T-helper 17 cell (primary cell): ENCODE measurements around the gene FAM114A1. TPM values are rescaled to one million over a fixed set of nuclear protein-coding genes. Genes with fewer than 3 reads are reported as not detected.
"Not testable (repeated sequence)": the region's sequence is repeated elsewhere in the genome, so short reads cannot be mapped to it uniquely, and the experiment has no call there.

ENCODE experiments used
- ATAC-seq: fragments of 150-1000 bp; cut with Tn5 transposase; 2 replicates; pipeline ENCODE4 v1.10.0; 2021; ENCODE audit warnings: mild to moderate bottlenecking, moderate library complexity
- DNase-seq, 3 donors: peaks; one replicate each; pipeline versions ENCODE4 v3.0.0 to v3.0.0-alpha.2; 2020 to 2021
- H3K9me3 ChIP-seq: one replicate; pipeline ENCODE4 v1.7.0; 2013; ENCODE audit warnings: low read length, mild to moderate bottlenecking; ENCODE audit not compliant: control insufficient read depth, poor library complexity, severe bottlenecking
- H3K27ac Mint-ChIP-seq: one replicate; pipeline ENCODE4 v1.8.0; 2022; ENCODE audit warnings: mild to moderate bottlenecking, moderate library complexity, mixed read lengths
- H3K27me3 Mint-ChIP-seq: one replicate; pipeline ENCODE4 v1.8.0; 2022; ENCODE audit warnings: mixed read lengths
- H3K36me3 Mint-ChIP-seq: one replicate; pipeline ENCODE4 v1.8.0; 2022; ENCODE audit warnings: low read depth, mixed read lengths
- H3K4me1 Mint-ChIP-seq: one replicate; pipeline ENCODE4 v1.8.0; 2022; ENCODE audit warnings: mild to moderate bottlenecking, mixed read lengths
- H3K4me3 Mint-ChIP-seq: one replicate; pipeline ENCODE4 v1.8.0; 2022; ENCODE audit warnings: mild to moderate bottlenecking, moderate library complexity, mixed read lengths
- total RNA-seq, 4 donors: library from RNA in 2 of 4; stranded (reverse) in 2 of 4; gene quantifications; one replicate each; pipeline ENCODE4 v1.2.3 and lab custom pipeline; 2022 to 2026

The FAM114A1 gene
- total RNA-seq, 2 donors from 2014 or later: 0.50 TPM; not detected in 1

DNA sequence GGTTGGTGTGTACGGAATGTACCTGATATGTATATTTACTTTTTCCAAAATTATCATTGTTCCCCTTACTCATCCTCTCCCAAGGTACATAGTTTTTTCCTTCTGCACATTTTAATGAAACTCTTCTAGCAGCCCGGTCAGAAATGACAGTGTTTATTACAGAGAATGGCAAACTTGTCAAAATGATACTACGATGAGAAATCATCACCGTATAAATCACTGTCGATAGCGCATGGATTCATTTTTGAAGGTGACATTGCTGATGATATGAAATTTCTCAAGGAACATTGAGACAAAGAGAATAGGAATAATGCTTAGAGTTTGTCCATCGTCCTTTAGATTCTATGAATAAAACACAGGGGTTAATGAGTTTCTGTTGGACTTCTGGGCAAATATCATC lies 30.6 kb downstream of the FAM114A1 start:
- no peak overlapping the region for H3K4me3 Mint-ChIP-seq
- H3K36me3 Mint-ChIP-seq: no peaks in the 10 kb centered on the region
- no peak overlapping the region for H3K27ac Mint-ChIP-seq
- H3K27me3 Mint-ChIP-seq: peaks cover 36% of the 10 kb centered on the region
- H3K9me3 ChIP-seq: no peaks in the 10 kb centered on the region
- DNase-seq (no peak), ATAC-seq (no peak)
- no peaks in the 10 kb centered on the region for H3K4me1 Mint-ChIP-seq

DNA sequence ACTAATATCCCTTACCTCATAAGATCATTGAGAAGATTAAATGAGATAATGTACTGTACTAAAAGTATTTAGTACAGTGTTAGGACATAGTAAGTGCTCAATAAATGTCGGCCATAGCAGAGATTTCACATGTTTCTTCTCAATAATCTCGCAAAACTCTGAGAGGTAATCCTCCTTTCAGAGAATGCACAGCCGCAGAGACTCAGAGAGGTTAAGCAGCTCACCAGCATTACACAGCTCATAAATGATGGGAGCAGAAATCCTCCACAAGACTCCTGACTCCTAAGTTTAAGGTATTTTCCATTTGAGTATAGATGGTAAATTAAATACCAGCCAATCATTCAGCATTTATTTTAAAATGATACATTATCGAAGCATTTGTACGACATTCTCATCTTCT lies 34.6 kb downstream of the FAM114A1 start:
- ATAC-seq (no peak), DNase-seq (no peak)
- Mint-ChIP-seq H3K27ac (no peak overlapping the region), H3K36me3 (no peaks in the 10 kb centered on the region), H3K4me1 (peaks cover 2% of the 10 kb centered on the region), H3K27me3 (peaks cover 11% of the 10 kb centered on the region), H3K4me3 (no peak overlapping the region)
- no peaks in the 10 kb centered on the region for H3K9me3 ChIP-seq

DNA sequence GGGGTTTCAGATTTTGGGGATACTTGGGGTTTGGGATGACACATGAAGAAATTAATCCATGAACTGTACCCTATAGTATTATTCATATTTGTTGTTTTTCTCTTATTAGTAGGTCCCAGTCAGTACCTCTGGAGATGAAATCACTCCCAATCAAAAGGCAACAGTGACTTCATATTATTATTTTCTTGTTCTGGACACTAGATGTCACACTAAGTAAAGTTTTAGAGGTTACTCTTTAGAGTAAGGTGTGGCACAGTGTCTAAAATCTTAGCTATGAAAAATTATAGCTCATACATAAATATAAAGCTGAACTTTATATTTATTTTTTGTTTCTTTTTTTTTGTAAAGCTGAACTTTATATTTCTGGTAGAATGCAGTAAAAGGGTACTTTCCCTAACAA lies 35.1 kb downstream of the FAM114A1 start:
- Mint-ChIP-seq H3K4me1 (peaks cover 2% of the 10 kb centered on the region), H3K27ac (no peak overlapping the region), H3K4me3 (no peak overlapping the region), H3K36me3 (no peaks in the 10 kb centered on the region), H3K27me3 (peaks cover 11% of the 10 kb centered on the region)
- ATAC-seq: peak; percentile 76
- no peaks in the 10 kb centered on the region for H3K9me3 ChIP-seq
- no peak for DNase-seq

DNA sequence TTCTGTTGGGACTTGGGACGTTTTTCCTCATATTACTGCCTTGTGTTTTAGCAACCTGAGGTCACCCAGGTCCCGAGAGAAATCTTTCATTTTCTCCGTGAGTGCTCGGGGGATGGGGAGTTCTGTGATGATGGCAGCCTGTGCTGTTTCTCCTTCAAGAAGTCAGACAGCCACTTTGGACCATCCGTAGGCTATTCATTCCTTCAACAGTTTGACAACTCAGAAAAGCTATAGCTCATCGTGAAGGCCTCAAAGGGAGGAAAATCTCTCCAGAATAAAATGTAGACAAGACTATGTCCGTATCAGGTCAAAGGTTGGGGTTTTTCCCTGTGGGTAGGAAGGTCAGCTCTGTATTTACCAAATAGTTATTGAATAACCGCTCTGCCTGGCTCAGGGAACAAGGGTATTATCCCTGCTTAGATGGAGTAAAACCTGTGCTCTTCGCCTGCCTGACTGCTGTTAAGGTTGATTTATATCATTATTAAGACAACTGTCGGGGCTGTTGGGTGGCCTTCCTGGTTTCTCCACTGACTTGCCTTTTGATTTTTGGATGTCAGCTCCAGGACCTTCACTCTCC lies 36.6 kb downstream of the FAM114A1 start:
- peak overlapping the region; percentile 9 for H3K27ac Mint-ChIP-seq
- no peak for ATAC-seq
- no peak for DNase-seq

DNA sequence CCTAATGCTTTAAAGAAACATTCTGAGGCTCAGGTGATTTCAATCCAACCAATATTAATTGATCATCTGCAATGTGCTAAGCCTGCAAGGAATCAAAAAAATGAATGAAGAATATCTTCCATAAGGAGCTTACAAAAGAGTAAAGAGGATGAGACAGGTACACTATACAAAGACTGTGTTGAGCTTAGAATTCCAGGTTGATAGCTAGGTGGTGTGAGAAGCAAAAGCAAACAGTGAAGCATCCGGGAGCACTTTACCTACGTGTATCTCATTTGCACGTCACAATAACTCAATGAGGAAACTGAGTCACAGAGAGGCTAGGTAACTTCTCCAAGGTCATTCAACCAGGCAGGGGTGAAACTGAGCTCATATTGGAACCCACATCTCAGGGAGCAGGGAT lies 37.1 kb downstream of the FAM114A1 start:
- ATAC-seq (no peak), DNase-seq (no peak)

More for the DNA sequence above, 36.6 kb downstream of the FAM114A1 start:
- Mint-ChIP-seq H3K4me1 (peaks cover 2% of the 10 kb centered on the region), H3K27me3 (peaks cover 6% of the 10 kb centered on the region), H3K36me3 (no peaks in the 10 kb centered on the region), H3K4me3 (no peak overlapping the region)
- no peaks in the 10 kb centered on the region for H3K9me3 ChIP-seq

DNA sequence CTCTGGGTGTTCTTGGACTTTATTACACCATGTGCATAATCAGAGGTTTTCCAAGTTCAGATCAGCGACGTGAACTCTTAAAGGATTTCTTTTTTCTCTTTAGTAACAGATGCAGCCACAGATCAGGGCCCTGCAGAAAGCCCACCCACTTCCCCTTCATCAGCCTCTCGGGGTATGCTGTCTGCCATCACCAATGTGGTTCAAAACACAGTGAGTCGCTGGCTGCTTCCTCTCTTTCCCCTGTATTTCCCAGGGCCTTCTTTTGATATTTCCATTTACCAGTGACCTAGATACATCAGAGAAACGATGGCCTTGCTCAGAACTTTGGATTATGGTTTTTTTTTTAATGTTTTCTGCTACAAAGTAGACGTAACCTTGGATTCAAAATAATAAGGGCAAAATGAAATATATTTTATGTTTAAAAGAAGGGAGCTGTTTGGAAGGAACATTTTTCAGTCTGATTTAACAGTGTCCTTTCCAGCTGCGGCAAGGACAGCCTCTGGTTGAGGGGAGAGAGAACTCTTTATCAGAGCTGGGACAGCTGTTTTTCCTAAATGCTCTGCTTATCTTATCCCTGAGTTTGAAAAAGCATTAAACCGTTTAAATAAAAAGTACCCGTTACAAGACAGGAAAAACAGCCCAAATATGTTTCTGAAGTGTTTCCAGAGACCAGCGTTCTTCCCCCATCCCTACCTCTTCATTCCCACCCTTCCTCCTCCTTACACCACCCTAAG lies 38.2 kb downstream of the FAM114A1 start:
- ATAC-seq (no peak), DNase-seq (no peak)
- H3K4me3 Mint-ChIP-seq: no peak overlapping the region
- no peaks in the 10 kb centered on the region for H3K36me3 Mint-ChIP-seq
- no peaks in the 10 kb centered on the region for H3K9me3 ChIP-seq
- peaks cover 2% of the 10 kb centered on the region for H3K4me1 Mint-ChIP-seq
- H3K27ac Mint-ChIP-seq: no peak overlapping the region
- peaks cover 5% of the 10 kb centered on the region for H3K27me3 Mint-ChIP-seq

More for the DNA sequence above, 37.1 kb downstream of the FAM114A1 start:
- Mint-ChIP-seq H3K4me3 (no peak overlapping the region), H3K27ac (peak overlapping the region; percentile 9), H3K4me1 (peaks cover 2% of the 10 kb centered on the region), H3K36me3 (no peaks in the 10 kb centered on the region), H3K27me3 (peaks cover 6% of the 10 kb centered on the region)
- no peaks in the 10 kb centered on the region for H3K9me3 ChIP-seq

DNA sequence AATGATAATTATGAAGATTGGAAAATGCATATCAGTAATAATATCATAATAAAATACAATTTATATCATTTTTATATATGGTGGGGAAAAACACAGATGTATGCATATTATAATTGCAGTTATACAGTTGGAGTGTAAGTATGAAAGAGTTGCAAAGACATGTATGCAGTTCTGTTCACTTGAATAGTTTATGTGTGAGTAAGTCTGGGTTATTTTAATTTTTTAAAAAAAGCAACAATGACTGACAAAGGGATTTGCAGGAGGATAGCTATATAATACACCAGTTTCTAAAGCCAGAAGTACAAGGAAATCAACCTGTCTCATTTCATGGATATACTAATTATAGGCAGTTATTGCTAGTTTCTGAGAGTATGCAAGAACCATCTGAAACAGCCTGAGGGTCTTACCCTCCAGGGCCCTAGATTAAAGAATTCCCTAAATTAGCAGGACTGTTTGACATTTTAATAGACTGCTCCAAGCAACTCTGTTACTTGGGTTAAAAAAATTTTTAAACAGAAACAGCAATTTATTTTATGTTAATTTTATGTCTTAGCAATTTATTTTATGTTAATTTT lies 40.2 kb downstream of the FAM114A1 start:
- H3K27me3 Mint-ChIP-seq: peaks cover 8% of the 10 kb centered on the region
- DNase-seq (no peak), ATAC-seq (no peak)
- H3K9me3 ChIP-seq: no peaks in the 10 kb centered on the region
- H3K36me3 Mint-ChIP-seq: no peaks in the 10 kb centered on the region
- peaks cover 2% of the 10 kb centered on the region for H3K4me1 Mint-ChIP-seq
- no peak overlapping the region for H3K4me3 Mint-ChIP-seq
- H3K27ac Mint-ChIP-seq: no peak overlapping the region

DNA sequence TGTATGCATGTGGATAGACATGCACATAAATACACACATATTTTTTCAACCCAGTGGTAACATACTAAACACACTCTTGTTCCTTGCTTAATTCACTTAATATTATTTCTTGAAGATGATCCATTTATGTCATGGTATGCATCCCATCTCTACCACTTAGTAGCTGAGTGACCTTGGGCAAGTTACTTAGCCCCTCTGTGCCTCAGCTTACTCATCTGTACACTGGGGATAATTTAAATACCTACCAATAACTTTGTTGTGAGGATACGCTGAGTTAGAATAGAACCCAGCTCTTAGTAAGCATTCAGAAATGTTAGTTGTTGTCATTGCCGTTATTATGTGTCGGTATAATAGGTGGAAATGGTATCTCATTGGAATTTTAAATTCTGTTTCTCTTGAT lies 41.4 kb downstream of the FAM114A1 start:
- Mint-ChIP-seq H3K27ac (no peak overlapping the region), H3K27me3 (peaks cover 8% of the 10 kb centered on the region), H3K36me3 (no peaks in the 10 kb centered on the region), H3K4me1 (peaks cover 2% of the 10 kb centered on the region), H3K4me3 (no peak overlapping the region)
- DNase-seq (no peak), ATAC-seq (no peak)
- no peaks in the 10 kb centered on the region for H3K9me3 ChIP-seq

DNA sequence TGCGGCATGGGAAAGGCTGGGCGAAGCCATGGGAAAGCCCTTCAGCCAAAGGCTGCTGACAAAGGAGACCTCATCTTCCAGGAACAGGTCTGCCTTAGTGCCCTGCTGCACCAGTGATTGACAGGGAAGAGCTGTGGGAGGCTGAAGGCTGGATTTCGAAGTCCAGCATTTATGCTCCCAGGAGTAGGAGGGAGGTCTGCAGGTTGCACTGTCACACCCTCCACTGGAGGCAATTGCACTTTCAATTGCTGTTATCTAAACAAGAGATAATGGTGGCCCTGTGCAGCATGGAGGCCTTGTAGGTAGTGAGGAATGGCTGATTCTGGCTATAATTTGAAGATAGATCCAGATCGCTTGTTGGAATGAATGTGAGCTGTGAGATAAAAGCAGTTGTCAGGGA lies 43.7 kb downstream of the FAM114A1 start:
- no peak for DNase-seq
- no peak for ATAC-seq
- no peaks in the 10 kb centered on the region for H3K9me3 ChIP-seq
- Mint-ChIP-seq H3K4me3 (no peak overlapping the region), H3K4me1 (peaks cover 9% of the 10 kb centered on the region), H3K27ac (peak overlapping the region; percentile 71), H3K36me3 (no peaks in the 10 kb centered on the region), H3K27me3 (peaks cover 8% of the 10 kb centered on the region)

DNA sequence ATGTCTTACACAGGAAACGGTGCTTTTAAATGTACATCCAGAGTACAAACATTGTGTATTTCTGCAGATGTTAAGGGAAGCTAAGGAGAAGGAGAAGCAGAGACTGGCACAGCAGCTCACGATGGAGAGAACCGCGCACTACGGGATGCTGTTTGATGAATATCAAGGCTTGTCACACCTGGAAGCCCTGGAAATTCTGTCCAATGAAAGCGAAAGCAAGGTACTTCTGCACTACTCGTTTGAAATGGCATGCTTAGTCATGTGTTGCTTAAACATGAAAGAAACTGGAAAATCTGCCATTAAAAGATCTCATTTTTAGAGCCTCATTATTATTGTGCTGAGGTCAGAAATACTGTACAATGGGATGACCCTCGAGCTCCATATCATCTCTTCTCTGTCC lies 47.2 kb downstream of the FAM114A1 start:
- DNase-seq: no peak
- no peaks in the 10 kb centered on the region for H3K9me3 ChIP-seq
- H3K4me1 Mint-ChIP-seq: peaks cover 9% of the 10 kb centered on the region
- peaks cover 8% of the 10 kb centered on the region for H3K27me3 Mint-ChIP-seq
- no peaks in the 10 kb centered on the region for H3K36me3 Mint-ChIP-seq
- H3K4me3 Mint-ChIP-seq: peak overlapping the region; percentile 71
- peak; percentile 40 for ATAC-seq
- H3K27ac Mint-ChIP-seq: no peak overlapping the region

DNA sequence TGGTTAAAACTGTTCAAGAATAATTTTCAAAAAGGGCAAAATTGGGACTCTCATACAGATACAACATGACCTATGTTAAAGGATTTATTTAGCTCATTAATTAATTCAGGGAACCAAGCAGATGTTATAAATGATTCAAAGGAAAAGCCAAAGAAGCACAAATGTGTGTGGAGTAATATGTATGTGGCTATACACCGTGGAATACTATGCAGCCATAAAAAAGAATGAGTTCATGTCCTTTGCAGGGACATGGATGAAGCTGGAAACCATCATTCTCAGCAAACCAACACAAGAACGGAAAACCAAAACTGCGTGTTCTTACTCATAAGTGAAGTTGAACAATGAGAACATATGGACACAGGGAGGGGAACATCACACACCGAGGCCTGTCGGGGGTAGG lies 48.7 kb downstream of the FAM114A1 start:
- not testable (repeated sequence) for H3K36me3 Mint-ChIP-seq, H3K27ac Mint-ChIP-seq, ATAC-seq, DNase-seq, H3K27me3 Mint-ChIP-seq, H3K4me3 Mint-ChIP-seq, H3K9me3 ChIP-seq
- peaks cover 14% of the 10 kb centered on the region for H3K4me1 Mint-ChIP-seq

DNA sequence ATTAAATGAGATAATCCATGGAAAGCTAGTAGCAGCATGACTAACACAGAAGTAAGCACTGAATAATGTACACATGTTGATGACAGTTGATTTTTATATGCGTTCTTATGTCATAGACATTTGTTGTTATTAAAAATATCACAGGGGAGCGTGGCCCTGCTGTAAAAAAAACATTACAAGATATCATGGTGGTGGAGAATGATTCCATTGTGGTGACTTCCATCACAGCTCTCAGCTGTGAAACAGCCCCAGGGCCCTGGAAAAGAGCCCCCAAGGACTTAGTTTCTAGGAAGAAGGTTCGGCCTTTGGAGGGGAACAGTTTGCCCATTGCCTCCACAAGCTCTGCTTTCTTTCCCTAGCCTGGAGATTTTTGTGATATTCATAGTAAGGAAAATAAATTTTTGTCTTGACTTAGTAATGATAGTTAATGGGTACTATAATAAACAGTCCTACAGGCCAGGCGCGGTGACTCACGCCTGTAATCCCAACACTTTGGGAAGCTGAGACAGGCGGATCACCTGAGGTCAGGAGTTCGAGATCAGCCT lies 49.9 kb downstream of the FAM114A1 start:
- Mint-ChIP-seq H3K27ac (peak overlapping the region; percentile 43), H3K4me1 (peaks cover 14% of the 10 kb centered on the region), H3K36me3 (no peaks in the 10 kb centered on the region), H3K27me3 (no peaks in the 10 kb centered on the region), H3K4me3 (no peak overlapping the region)
- no peaks in the 10 kb centered on the region for H3K9me3 ChIP-seq
- ATAC-seq (no peak), DNase-seq (no peak)

DNA sequence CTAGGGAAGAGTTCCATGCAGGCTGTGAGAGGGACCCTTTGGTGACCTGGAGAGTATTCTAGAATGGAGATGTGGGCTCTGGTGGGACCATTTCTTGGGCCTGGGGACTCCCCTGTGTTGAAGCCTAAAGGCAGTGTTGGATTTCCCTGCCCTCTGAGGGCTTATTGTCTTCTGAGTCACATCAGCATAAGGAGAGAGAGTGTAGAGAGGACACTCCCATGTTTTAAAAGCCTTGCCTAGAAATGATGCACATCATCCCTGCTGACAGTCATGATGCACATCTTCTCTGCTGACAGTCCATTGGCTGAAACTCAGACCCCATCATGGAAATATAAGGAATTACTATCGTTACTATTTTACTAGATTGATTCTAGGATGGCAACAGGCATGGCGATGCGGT lies 51.9 kb downstream of the FAM114A1 start:
- DNase-seq (no peak), ATAC-seq (no peak)
- H3K27me3 Mint-ChIP-seq: no peaks in the 10 kb centered on the region
- no peaks in the 10 kb centered on the region for H3K36me3 Mint-ChIP-seq
- peaks cover 14% of the 10 kb centered on the region for H3K4me1 Mint-ChIP-seq
- H3K4me3 Mint-ChIP-seq: no peak overlapping the region
- H3K9me3 ChIP-seq: no peaks in the 10 kb centered on the region
- H3K27ac Mint-ChIP-seq: no peak overlapping the region
